Heart right ventricle (tissue), 16 donors: ENCODE results near the gene SFT2D3. TPM values are rescaled to one million over a fixed set of nuclear protein-coding genes. Genes with fewer than 3 reads are reported as not detected.

Source experiments
- ATAC-seq, 8 donors: fragments of 200-7000 bp; cut with Tn5 transposase; one replicate each; pipeline ENCODE4 v1.9.1; 2020; ENCODE audit warnings: mild to moderate bottlenecking in 8 of 8, moderate library complexity in 8 of 8, moderate number of reproducible peaks in 1 of 8
- DNase-seq, 2 donors: peaks; one replicate each; pipeline ENCODE4 v3.0.0-alpha.2; 2020
- H3K27ac ChIP-seq, 10 donors: fragments of 200-600 bp; sonication (generic) in 2 of 10; one replicate each; pipeline versions ENCODE4 v1.5.0 to v1.8.0; 2020 to 2022; ENCODE audit warnings: mild to moderate bottlenecking in 3 of 10
- H3K27me3 ChIP-seq, 7 donors: fragments of 200-600 bp; one replicate each; pipeline ENCODE4 v1.8.0; 2021 to 2022; ENCODE audit warnings: mild to moderate bottlenecking in 2 of 7
- H3K36me3 ChIP-seq, 9 donors: fragments of 200-600 bp; sonication (generic) in 1 of 9; one replicate each; pipeline versions ENCODE4 v1.5.0 to v1.8.0; 2020 to 2022; ENCODE audit warnings: mild to moderate bottlenecking in 2 of 9
- H3K4me1 ChIP-seq, 9 donors: fragments of 200-600 bp; sonication (generic) in 1 of 9; one replicate each; pipeline versions ENCODE4 v1.5.0 to v1.8.0; 2020 to 2022; ENCODE audit warnings: mild to moderate bottlenecking in 4 of 9
- H3K4me3 ChIP-seq, 10 donors: fragments of 200-600 bp; sonication (generic) in 2 of 10; one replicate each; pipeline versions ENCODE4 v1.5.0 to v1.8.0; 2020 to 2022; ENCODE audit warnings: mild to moderate bottlenecking in 7 of 10, moderate library complexity in 2 of 10
- H3K9me3 ChIP-seq, 11 donors: fragments of 200-600 bp in 10 of 11; sonication (generic) in 2 of 11; one replicate each; pipeline versions ENCODE4 v1.5.0 to v1.8.0; 2013 to 2022; ENCODE audit warnings: mild to moderate bottlenecking in 2 of 11, control low read depth in 1 of 11, moderate library complexity in 1 of 11
- CTCF ChIP-seq, 9 donors: fragments of 200-600 bp; sonication (generic) in 2 of 9; IDR thresholded peaks; one replicate each; pipeline versions ENCODE4 v1.5.0 to v1.8.0; 2021 to 2022; ENCODE audit warnings: antibody characterized with exemption in 9 of 9, mild to moderate bottlenecking in 5 of 9, moderate library complexity in 1 of 9
- WGBS, 2 donors: extraction: QIAGEN DNeasy Blood & Tissue Kit; methylation state at CpG; one replicate each; pipeline ENCODE4 v1.1.7; 2013; ENCODE audit warnings: inconsistent platforms in 1 of 2; 5-methylcytosine and 5-hydroxymethylcytosine counted together
- intact Hi-C, 10 donors: fragments of 100-400 bp; cut with DNase I; formaldehyde crosslinking; loops; one replicate each; pipeline versions ENCODE4 v1.11.1 to v1.14.2; 2022
- polyA plus RNA-seq, 2 donors: library from polyadenylated mRNA; stranded (reverse); fragments of 200-250 nt; gene quantifications; one replicate each; pipeline ENCODE4 v1.2.3, GENCODE V29; 2013
- total RNA-seq, 10 donors: library from RNA; stranded (reverse); fragmentation: NEBNext Ultra II Directional in 3 of 10; extraction: Animal tissue kit (Norgen Biotek cat#: 25700) in 3 of 10; gene quantifications; one replicate each; pipeline versions ENCODE4 v1.2.1 to v1.2.4, GENCODE V29; 2021 to 2023
- donor health status: Arrhythmogenic right ventricular cardiomyopathy.
- donor health status: ischemic (EF 13 %, LVEDD 7.1; RV severe dilation, severe dysfunction).
- donor health status: healthy with polysubstance abuse.
- donor health status: DM: no; HTN: yes; CAD: no.
- donor health status: DM: no; HTN: no; CAD: no.
- donor health status: ischemic (EF 25% LVEDD 6.9; RV normal size, moderate dysfunction).
- donor health status: ischemic (EF 25% LVEDD 5.7; RV mildly dilated, moderate dysfunction).
- donor health status: healthy.
- donor health status: DM: yes; HTN: yes; CAD: no.
- donor health status: Ischemic cardiomyopathy.
- donor health status: ischemic (EF 35%, LVEDD 5.7; RV mildly dilated, moderate dysfunction).
- donor health status: nonischemic (EF 11% LVEDD 7.7; RV severe dilation, severe dysfunction).
- donor health status: DM: yes; HTN: yes; CAD: no.
- donor health status: PGD.
- donor health status: ischemic (EF 29% LVEDD 5.4; RV normal size, mild dysfunction).
- donor health status: nonischemic (EF 23%, LVEDD 6.1; RV moderate dilation, normal function).

Gene SFT2D3
- total and polyA plus RNA-seq, 12 donors, result 2.2 to 5.6 (median 3.4) TPM

DNA sequence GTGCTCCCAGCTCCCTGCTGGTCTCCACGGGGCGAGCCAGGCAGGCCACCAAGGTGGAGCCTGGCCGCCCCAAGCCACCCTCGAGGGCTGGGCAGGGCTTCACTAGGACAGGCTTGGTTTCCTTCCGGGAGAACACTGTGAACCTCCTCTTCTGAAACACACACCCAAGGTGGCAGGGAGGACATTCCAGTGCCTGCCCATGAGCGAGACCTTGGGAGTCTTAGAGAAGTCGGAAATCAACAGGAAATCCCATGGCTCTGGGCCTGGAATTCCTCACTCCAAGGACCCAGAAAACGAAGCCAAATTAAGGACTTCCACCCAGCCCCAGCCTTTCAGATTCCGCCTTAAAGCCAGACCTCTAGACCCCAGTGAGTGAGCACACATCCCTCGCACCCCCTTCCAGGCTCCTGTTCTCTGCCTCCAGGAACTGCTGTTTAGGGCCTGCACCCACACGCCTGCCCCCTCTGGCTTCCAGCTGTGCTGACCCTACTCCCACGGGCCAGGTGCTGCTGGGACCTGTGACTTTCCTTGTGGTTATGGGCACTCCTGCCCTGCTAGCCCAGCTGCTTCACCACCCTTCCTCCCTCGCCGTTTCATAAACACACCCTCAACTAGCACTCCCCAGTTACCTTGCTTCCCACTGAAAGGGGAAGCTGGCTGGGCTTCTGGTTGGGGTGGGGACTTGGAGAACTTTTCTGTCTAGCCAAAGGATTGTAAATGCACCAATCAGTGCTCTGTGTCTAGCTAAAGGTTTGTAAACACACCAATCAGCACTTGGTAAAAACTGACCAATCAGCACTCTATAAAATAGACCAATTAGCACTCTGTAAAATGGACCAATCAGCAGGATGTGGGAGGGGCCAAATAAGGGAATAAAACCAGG lies 41.6 kb upstream of the SFT2D3 start:
- Histone ChIP-seq H3K27ac (peak overlapping the region; percentile 78 to 95 (median 86)), H3K4me3 (peak overlapping the region in 2 of 10 donors; percentile 2 to 21), H3K4me1 (peaks cover 72 to 97% (median 92%) of the 10 kb centered on the region in 9 donors), H3K36me3 (peaks cover 0 to 48% (median 5%) of the 10 kb centered on the region in 9 donors), H3K27me3 (peaks cover 0 to 19% (median 0%) of the 10 kb centered on the region in 7 donors), H3K9me3 (no peaks in the 10 kb centered on the region)
- ATAC-seq, result peak; percentile 30 to 67 (median 49)
- TF ChIP-seq CTCF (IDR thresholded peaks at IDR 0.05), result no peak
- intact Hi-C loops, result loop anchor here in 3 of 10 donors (2.0 to 5.0 kb wide), 3 partner anchors 13 to 38 kb away; partner anchors contain the start of gene LIMS2 (in 1 of the 3)
- WGBS, 2 donors, result 40 to 43% methylated on average over 14 of the region's 14 CpGs
- DNase-seq, result peak; percentile 68 to 70

DNA sequence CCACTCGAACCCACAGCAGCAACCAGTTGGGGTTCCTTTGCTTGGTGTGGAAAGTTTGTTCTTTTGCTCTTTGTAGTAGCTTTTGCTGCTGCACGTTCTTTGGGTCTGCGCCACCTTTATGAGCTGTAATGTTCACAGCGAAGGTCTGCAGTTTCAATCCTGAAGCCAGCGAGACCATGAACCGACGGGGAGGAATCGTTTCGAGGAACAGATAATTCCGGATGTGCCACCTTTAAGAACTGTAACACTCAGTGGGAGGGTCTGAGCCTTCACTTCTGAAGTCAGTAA lies 41.1 kb upstream of the SFT2D3 start:
- no peaks in the 10 kb centered on the region for H3K9me3 ChIP-seq
- TF ChIP-seq CTCF (IDR thresholded peaks at IDR 0.05), result no peak
- H3K36me3 ChIP-seq, result peaks cover 0 to 43% (median 5%) of the 10 kb centered on the region in 9 donors
- H3K4me3 ChIP-seq, result no peak overlapping the region
- ATAC-seq (no peak), DNase-seq (no peak)
- H3K4me1 ChIP-seq, result peaks cover 72 to 97% (median 92%) of the 10 kb centered on the region in 9 donors
- peaks cover 0 to 24% (median 0%) of the 10 kb centered on the region in 7 donors for H3K27me3 ChIP-seq
- peak overlapping the region; percentile 78 to 95 (median 84) for H3K27ac ChIP-seq
- WGBS, 2 donors, result 83% methylated on average over 10 of the region's 10 CpGs
- intact Hi-C loops, result no loop called here

GRCh38 chr2:127661072-127661649 lies 40.1 kb upstream of the SFT2D3 start:
- intact Hi-C loops, result no loop called here
- no peak for TF ChIP-seq CTCF (IDR thresholded peaks at IDR 0.05)
- H3K9me3 ChIP-seq, result no peaks in the 10 kb centered on the region
- peak overlapping the region; percentile 56 to 95 (median 84) for H3K27ac ChIP-seq
- ATAC-seq (no peak), DNase-seq (peak in 1 of 2 donors; percentile 13)
- 41 to 52% methylated on average over 14 of the region's 14 CpGs for WGBS, 2 donors
- peak overlapping the region in 1 of 10 donors; percentile 15 for H3K4me3 ChIP-seq
- H3K27me3 ChIP-seq, result peaks cover 0 to 34% (median 0%) of the 10 kb centered on the region in 7 donors
- peaks cover 78 to 97% (median 92%) of the 10 kb centered on the region in 9 donors for H3K4me1 ChIP-seq
- H3K36me3 ChIP-seq, result peaks cover 0 to 35% (median 5%) of the 10 kb centered on the region in 9 donors

- Histone ChIP-seq H3K36me3 (peaks cover 0 to 28% (median 2%) of the 10 kb centered on the region in 9 donors), H3K4me1 (peaks cover 70 to 97% (median 92%) of the 10 kb centered on the region in 9 donors), H3K9me3 (no peaks in the 10 kb centered on the region), H3K27ac (peak overlapping the region; percentile 56 to 95 (median 84)), H3K27me3 (peaks cover 0 to 35% (median 0%) of the 10 kb centered on the region in 7 donors), H3K4me3 (peak overlapping the region in 2 of 10 donors; percentile 12 to 15)
- TF ChIP-seq CTCF (IDR thresholded peaks at IDR 0.05), result peak in 5 of 9 donors; percentile 18 to 43 (median 32)
- DNase-seq, result peak in 1 of 2 donors; percentile 59
- intact Hi-C loops, result no loop called here
- WGBS, 2 donors, result 19 to 20% methylated on average over 9 of the region's 9 CpGs
- peak; percentile 14 to 58 (median 26) for ATAC-seq
These were observed 39.3 kb upstream of the SFT2D3 start for GRCh38 chr2:127661949-127662510.
